Measurements from ENCODE around the gene FKBP3.

GRCh38 chr14:45145214-45145613, 10.9 kb upstream of the FKBP3 start:
- TF ChIP-seq, protein P1, sequence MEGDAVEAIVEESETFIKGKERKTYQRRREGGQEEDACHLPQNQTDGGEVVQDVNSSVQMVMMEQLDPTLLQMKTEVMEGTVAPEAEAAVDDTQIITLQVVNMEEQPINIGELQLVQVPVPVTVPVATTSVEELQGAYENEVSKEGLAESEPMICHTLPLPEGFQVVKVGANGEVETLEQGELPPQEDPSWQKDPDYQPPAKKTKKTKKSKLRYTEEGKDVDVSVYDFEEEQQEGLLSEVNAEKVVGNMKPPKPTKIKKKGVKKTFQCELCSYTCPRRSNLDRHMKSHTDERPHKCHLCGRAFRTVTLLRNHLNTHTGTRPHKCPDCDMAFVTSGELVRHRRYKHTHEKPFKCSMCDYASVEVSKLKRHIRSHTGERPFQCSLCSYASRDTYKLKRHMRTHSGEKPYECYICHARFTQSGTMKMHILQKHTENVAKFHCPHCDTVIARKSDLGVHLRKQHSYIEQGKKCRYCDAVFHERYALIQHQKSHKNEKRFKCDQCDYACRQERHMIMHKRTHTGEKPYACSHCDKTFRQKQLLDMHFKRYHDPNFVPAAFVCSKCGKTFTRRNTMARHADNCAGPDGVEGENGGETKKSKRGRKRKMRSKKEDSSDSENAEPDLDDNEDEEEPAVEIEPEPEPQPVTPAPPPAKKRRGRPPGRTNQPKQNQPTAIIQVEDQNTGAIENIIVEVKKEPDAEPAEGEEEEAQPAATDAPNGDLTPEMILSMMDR (conservative IDR thresholded peaks at IDR 0.05 in 1 of 2, IDR thresholded peaks at IDR 0.05 in 1 of 2; ENCODE audit: extremely low read depth in 1 of 2, insufficient read depth in 1 of 2, low read depth in 1 of 2, low read length in 2 of 2): no peak
- TF ChIP-seq EZH2 (IDR thresholded peaks at IDR 0.05; ENCODE audit: borderline replicate concordance, low read length): no peak
